Parathyroid adenoma (tissue), 2 donors: ENCODE results near the gene PRG3.

Experiments used
- H2AFZ ChIP-seq: fragments of 300-600 bp; sonication (generic); one replicate; pipeline ENCODE4 v1.7.0; 2017; ENCODE audit warnings: antibody characterized with exemption, mild to moderate bottlenecking
- H3K27ac ChIP-seq: fragments of 300-600 bp; sonication (generic); one replicate; pipeline ENCODE4 v1.7.0; 2017
- H3K27me3 ChIP-seq: fragments of 300-600 bp; sonication (generic); one replicate; pipeline ENCODE4 v1.7.0; 2017; ENCODE audit warnings: low read length; ENCODE audit not compliant: control insufficient read depth, insufficient read depth
- H3K36me3 ChIP-seq: fragments of 300-600 bp; sonication (generic); one replicate; pipeline ENCODE4 v1.7.0; 2017; ENCODE audit warnings: low read length; ENCODE audit not compliant: control insufficient read depth, insufficient read depth
- H3K4me1 ChIP-seq: fragments of 300-600 bp; sonication (generic); one replicate; pipeline ENCODE4 v1.7.0; 2017; ENCODE audit warnings: control low read depth
- H3K4me2 ChIP-seq: fragments of 300-600 bp; sonication (generic); one replicate; pipeline ENCODE4 v1.7.0; 2017; ENCODE audit warnings: low read length
- H3K4me3 ChIP-seq: fragments of 300-600 bp; sonication (generic); one replicate; pipeline ENCODE4 v1.7.0; 2017; ENCODE audit warnings: low read depth, low read length
- H3K79me2 ChIP-seq: fragments of 300-600 bp; sonication (generic); one replicate; pipeline ENCODE4 v1.7.0; 2017; ENCODE audit warnings: control low read depth
- H3K9ac ChIP-seq: fragments of 300-600 bp; sonication (generic); one replicate; pipeline ENCODE4 v1.7.0; 2017; ENCODE audit warnings: mild to moderate bottlenecking
- H3K9me3 ChIP-seq: fragments of 300-600 bp; sonication (generic); one replicate; pipeline ENCODE4 v1.7.0; 2017; ENCODE audit warnings: low read length; ENCODE audit not compliant: control insufficient read depth
- TF ChIP-seq, protein P1 (sequence below): fragments of 300-600 bp; sonication (generic); IDR thresholded peaks from one replicate; pipeline ENCODE4 v1.7.0; 2017; ENCODE audit warnings: antibody characterized with exemption, mild to moderate bottlenecking
- donor health status: primary hyperparathyroidism.

Gene PRG3

DNA sequence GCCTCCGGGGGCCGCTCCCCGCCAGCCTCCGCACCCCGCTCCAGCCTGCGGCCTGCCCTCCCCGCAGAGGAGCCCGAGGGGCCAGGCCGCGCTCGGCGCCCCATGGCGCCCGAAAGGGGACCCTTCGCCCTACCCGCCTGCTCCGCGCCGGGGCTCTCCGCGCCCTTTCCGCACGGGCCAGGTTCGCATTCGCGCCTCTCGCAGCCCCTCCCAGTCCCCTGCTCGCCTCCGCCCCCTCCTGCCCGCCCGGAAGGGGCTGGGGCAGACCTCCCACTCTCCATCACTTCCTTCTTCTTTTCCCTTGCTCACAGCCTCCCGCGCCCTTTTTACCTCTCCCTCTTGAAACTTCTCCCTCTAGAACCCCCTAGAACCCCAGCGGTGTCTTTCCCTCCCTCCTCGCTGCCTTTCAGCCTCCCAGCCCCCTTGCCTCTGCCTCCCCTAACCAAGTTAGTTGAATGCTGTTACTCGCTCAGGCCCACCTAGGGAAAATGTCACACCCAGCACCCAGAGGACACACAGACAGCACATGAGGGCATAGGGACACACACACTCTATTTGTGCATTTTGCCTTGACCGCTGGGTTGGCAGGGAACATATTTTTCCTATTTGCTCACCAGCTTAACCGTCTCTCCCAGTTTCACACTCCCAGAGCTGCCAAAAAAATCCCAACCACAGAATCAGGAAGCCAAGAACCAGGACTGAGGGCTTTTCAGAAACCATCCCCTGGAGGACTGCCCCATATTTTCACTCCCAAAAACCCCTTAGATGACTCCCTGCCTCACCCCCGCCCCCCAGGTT, 46.2 kb upstream of the PRG3 start, which contains the start of gene SLC43A3:
SLC43A3 (minus strand) TSS at position 193 of the 798 bp plus-strand sequence. CDS start 949 bp downstream, outside the sequence.
- Histone ChIP-seq H3K4me2 (peak within 1 kb of the TSS; percentile 49), H3K27me3 (no peaks in the 10 kb centered on the region), H3K79me2 (no peaks in the 10 kb centered on the region), H3K36me3 (no peaks in the 10 kb centered on the region), H3K4me3 (peak within 1 kb of the TSS; percentile 25), H3K4me1 (no peaks in the 10 kb centered on the region), H3K27ac (peak within 1 kb of the TSS; percentile 72), H2AFZ (peak within 1 kb of the TSS; percentile 53), H3K9ac (no peak within 1 kb of the TSS), H3K9me3 (no peaks in the 10 kb centered on the region)
- TF ChIP-seq, protein P1, sequence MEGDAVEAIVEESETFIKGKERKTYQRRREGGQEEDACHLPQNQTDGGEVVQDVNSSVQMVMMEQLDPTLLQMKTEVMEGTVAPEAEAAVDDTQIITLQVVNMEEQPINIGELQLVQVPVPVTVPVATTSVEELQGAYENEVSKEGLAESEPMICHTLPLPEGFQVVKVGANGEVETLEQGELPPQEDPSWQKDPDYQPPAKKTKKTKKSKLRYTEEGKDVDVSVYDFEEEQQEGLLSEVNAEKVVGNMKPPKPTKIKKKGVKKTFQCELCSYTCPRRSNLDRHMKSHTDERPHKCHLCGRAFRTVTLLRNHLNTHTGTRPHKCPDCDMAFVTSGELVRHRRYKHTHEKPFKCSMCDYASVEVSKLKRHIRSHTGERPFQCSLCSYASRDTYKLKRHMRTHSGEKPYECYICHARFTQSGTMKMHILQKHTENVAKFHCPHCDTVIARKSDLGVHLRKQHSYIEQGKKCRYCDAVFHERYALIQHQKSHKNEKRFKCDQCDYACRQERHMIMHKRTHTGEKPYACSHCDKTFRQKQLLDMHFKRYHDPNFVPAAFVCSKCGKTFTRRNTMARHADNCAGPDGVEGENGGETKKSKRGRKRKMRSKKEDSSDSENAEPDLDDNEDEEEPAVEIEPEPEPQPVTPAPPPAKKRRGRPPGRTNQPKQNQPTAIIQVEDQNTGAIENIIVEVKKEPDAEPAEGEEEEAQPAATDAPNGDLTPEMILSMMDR: no peak

- TF ChIP-seq, protein P1: no peak
- Histone ChIP-seq H3K4me2 (peak overlapping the region; percentile 49), H3K27me3 (no peaks in the 10 kb centered on the region), H3K36me3 (no peaks in the 10 kb centered on the region), H2AFZ (peak overlapping the region; percentile 53), H3K9ac (no peak overlapping the region), H3K9me3 (no peaks in the 10 kb centered on the region), H3K27ac (peak overlapping the region; percentile 72), H3K79me2 (no peaks in the 10 kb centered on the region), H3K4me3 (peak overlapping the region; percentile 25), H3K4me1 (no peaks in the 10 kb centered on the region)
Measured at GRCh38 chr11:57426439-57426928, 45.5 kb upstream of the PRG3 start.

DNA sequence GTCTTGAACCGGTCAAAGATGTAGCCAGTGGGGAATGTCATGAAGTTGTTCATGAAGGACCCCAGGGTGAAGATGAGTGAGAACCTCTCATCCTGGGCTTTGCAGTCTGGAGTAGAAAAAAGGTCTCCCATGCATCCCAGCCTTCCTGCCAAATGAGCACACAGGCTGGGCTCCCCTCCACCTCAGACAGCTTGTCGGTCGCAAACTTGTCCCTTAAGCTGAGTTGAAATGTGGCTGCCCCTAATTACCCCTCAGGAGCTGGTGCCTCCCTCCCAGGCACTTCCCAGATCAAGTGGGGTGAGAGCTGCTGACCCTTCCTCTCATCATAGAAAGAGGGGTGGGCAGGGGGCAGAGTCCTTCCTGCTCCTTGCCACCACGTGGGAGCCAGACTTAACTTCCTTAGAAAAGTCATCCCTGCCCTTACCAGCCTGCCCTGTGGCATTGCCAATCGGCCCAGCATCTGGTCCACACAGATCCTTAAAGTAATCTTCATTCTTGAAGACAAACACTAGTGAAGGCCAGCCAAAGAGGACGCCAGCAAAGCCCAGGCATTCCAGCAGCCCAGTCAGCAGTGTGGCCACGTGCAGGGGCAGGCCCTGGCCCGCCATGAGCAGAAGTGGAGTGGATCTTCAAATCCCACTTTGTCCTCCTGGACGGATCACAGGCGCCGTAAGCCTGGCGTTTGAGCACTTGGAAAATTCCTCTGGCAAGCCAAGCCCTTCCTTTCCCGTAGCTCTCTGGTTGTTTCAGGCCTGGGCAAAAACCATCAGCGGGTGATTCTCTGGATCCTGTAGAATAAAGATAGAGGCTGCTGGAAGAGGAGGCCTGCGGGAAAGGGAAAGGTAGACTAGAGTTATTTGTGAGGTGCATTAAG, 44.9 kb upstream of the PRG3 start:
- H2AFZ ChIP-seq: no peak overlapping the region
- TF ChIP-seq, protein P1: no peak
- H3K79me2 ChIP-seq: no peaks in the 10 kb centered on the region
- peak overlapping the region; percentile 72 for H3K27ac ChIP-seq
- no peak overlapping the region for H3K4me2 ChIP-seq
- H3K9me3 ChIP-seq: no peaks in the 10 kb centered on the region
- no peaks in the 10 kb centered on the region for H3K4me1 ChIP-seq
- H3K36me3 ChIP-seq: no peaks in the 10 kb centered on the region
- no peak overlapping the region for H3K4me3 ChIP-seq
- no peaks in the 10 kb centered on the region for H3K27me3 ChIP-seq
- no peak overlapping the region for H3K9ac ChIP-seq

- TF ChIP-seq, protein P1: no peak
- Histone ChIP-seq H3K4me1 (no peaks in the 10 kb centered on the region), H3K4me2 (no peak overlapping the region), H3K79me2 (no peaks in the 10 kb centered on the region), H3K36me3 (no peaks in the 10 kb centered on the region), H3K27me3 (no peaks in the 10 kb centered on the region), H3K4me3 (no peak overlapping the region), H3K27ac (peak overlapping the region; percentile 72), H3K9me3 (no peaks in the 10 kb centered on the region), H3K9ac (no peak overlapping the region), H2AFZ (no peak overlapping the region)
Measured at GRCh38 chr11:57424792-57425564, 44.0 kb upstream of the PRG3 start.
